Renal cortex interstitium (tissue), 11 donors: Measurements from ENCODE around the gene ADARB2. TPM values are rescaled to one million over a fixed set of nuclear protein-coding genes. Genes with fewer than 3 reads are reported as not detected.

Experiments used
- DNase-seq, 11 donors: peaks; one replicate each; pipeline ENCODE4 v3.0.0-alpha.2; 2013; ENCODE audit warnings: low read depth in 9 of 11, low spot score in 4 of 11; ENCODE audit errors: extremely low read depth in 1 of 11
- polyA plus RNA-seq, 3 donors: library from polyadenylated mRNA; unstranded; fragments of 120-200 nt; gene quantifications; one replicate each; pipeline ENCODE4 v1.2.1, GENCODE V29; 2013; ENCODE audit not compliant: insufficient read length in 3 of 3

ADARB2 gene
- polyA plus RNA-seq, 3 donors: 1.1 to 2.1 (median 1.5) TPM

GRCh38 chr10:1323951-1324350, 413.4 kb downstream of the ADARB2 start:
- DNase-seq: no peak

- DNase-seq: no peak
Observed at GRCh38 chr10:1320739-1321320, 416.5 kb downstream of the ADARB2 start.

GRCh38 chr10:1316809-1317143, 420.5 kb downstream of the ADARB2 start:
- peak in 1 of 11 donors; percentile 37 for DNase-seq

GRCh38 chr10:1316121-1316808, 421.1 kb downstream of the ADARB2 start:
- no peak for DNase-seq

GRCh38 chr10:1315178-1315577, 422.1 kb downstream of the ADARB2 start:
- no peak for DNase-seq

GRCh38 chr10:1311726-1312125, 425.6 kb downstream of the ADARB2 start:
- no peak for DNase-seq

- no peak for DNase-seq
Observed at GRCh38 chr10:1310271-1310789, 427.0 kb downstream of the ADARB2 start.

- no peak for DNase-seq
Observed at GRCh38 chr10:1309617-1310270, 427.6 kb downstream of the ADARB2 start.

GRCh38 chr10:1308962-1309616, 428.2 kb downstream of the ADARB2 start:
- DNase-seq: no peak

- no peak for DNase-seq
Observed at GRCh38 chr10:1308173-1308961, 429.0 kb downstream of the ADARB2 start.

- DNase-seq: no peak
Observed at GRCh38 chr10:1301143-1301542, 436.2 kb downstream of the ADARB2 start.

- no peak for DNase-seq
Observed at GRCh38 chr10:1300218-1300617, 437.1 kb downstream of the ADARB2 start.

- DNase-seq: no peak
Observed at GRCh38 chr10:1299041-1299726, 438.1 kb downstream of the ADARB2 start.

GRCh38 chr10:1297566-1298301, 439.6 kb downstream of the ADARB2 start:
- no peak for DNase-seq

GRCh38 chr10:1295756-1296480, 441.4 kb downstream of the ADARB2 start:
- DNase-seq: no peak

GRCh38 chr10:1294748-1295147, 442.6 kb downstream of the ADARB2 start:
- no peak for DNase-seq
